Neural crest cell (in vitro differentiated cells): ENCODE results near the gene KIF26B. TPM values are rescaled to one million over a fixed set of nuclear protein-coding genes. Genes with fewer than 3 reads are reported as not detected.

Source experiments
- DNase-seq: peaks from one replicate; pipeline ENCODE4 v3.0.0; 2021; ENCODE audit warnings: low read depth, mixed read lengths, low spot score
- H3K27ac Mint-ChIP-seq: one replicate; pipeline ENCODE4 v1.8.0; 2021; ENCODE audit warnings: mild to moderate bottlenecking, mixed read lengths; ENCODE audit not compliant: unreplicated experiment
- H3K27me3 Mint-ChIP-seq: 2 replicates; pipeline ENCODE4 v1.8.0; 2021; ENCODE audit warnings: low read depth, mild to moderate bottlenecking, mixed read lengths
- H3K36me3 Mint-ChIP-seq: 2 replicates; pipeline ENCODE4 v1.8.0; 2021; ENCODE audit warnings: low read depth, mild to moderate bottlenecking, mixed read lengths
- H3K4me1 Mint-ChIP-seq: 2 replicates; pipeline ENCODE4 v1.8.0; 2021; ENCODE audit warnings: mixed read lengths
- H3K4me3 Mint-ChIP-seq: one replicate; pipeline ENCODE4 v1.8.0; 2021; ENCODE audit warnings: mild to moderate bottlenecking, mixed read lengths
- H3K9me3 Mint-ChIP-seq: 2 replicates; pipeline ENCODE4 v1.8.0; 2021; ENCODE audit warnings: mixed read lengths
- CTCF ChIP-seq: fragments of 200-600 bp; sonication (generic); conservative IDR thresholded peaks from 2 replicates; pipeline ENCODE4 v1.5.0; 2021; ENCODE audit warnings: antibody characterized with exemption, mild to moderate bottlenecking
- total RNA-seq: library from RNA; stranded (reverse); gene quantifications from 2 replicates; pipeline ENCODE4 v1.2.1, GENCODE V29; 2021

Gene KIF26B
- total RNA-seq, 1 donor from 2014 or later: 6.2 TPM

- no peak for TF ChIP-seq CTCF
- Mint-ChIP-seq H3K4me3 (no peak overlapping the region), H3K36me3 (peaks cover 11% of the 10 kb centered on the region), H3K4me1 (peaks cover 7% of the 10 kb centered on the region), H3K27ac (no peak overlapping the region), H3K9me3 (peaks cover 6% of the 10 kb centered on the region), H3K27me3 (no peaks in the 10 kb centered on the region)
- DNase-seq: no peak
These were observed 221.1 kb downstream of the KIF26B start for GRCh38 chr1:245375789-245376460.

- peaks cover 4% of the 10 kb centered on the region for H3K36me3 Mint-ChIP-seq
- no peak overlapping the region for H3K27ac Mint-ChIP-seq
- H3K27me3 Mint-ChIP-seq: no peaks in the 10 kb centered on the region
- no peak overlapping the region for H3K4me3 Mint-ChIP-seq
- no peak for TF ChIP-seq CTCF
- H3K9me3 Mint-ChIP-seq: no peaks in the 10 kb centered on the region
- H3K4me1 Mint-ChIP-seq: peaks cover 7% of the 10 kb centered on the region
- no peak for DNase-seq
These were observed 223.1 kb downstream of the KIF26B start for GRCh38 chr1:245377854-245378253.

GRCh38 chr1:245378311-245378722 lies 223.5 kb downstream of the KIF26B start:
- Mint-ChIP-seq H3K4me3 (no peak overlapping the region), H3K27ac (no peak overlapping the region), H3K9me3 (no peaks in the 10 kb centered on the region), H3K27me3 (no peaks in the 10 kb centered on the region), H3K36me3 (peaks cover under 1% of the 10 kb centered on the region), H3K4me1 (peaks cover 12% of the 10 kb centered on the region)
- DNase-seq: no peak
- TF ChIP-seq CTCF: no peak

GRCh38 chr1:245378745-245379144 lies 224.0 kb downstream of the KIF26B start:
- H3K27ac Mint-ChIP-seq: no peak overlapping the region
- H3K4me3 Mint-ChIP-seq: no peak overlapping the region
- no peaks in the 10 kb centered on the region for H3K9me3 Mint-ChIP-seq
- DNase-seq: no peak
- no peak for TF ChIP-seq CTCF
- peaks cover 16% of the 10 kb centered on the region for H3K4me1 Mint-ChIP-seq
- no peaks in the 10 kb centered on the region for H3K27me3 Mint-ChIP-seq
- no peaks in the 10 kb centered on the region for H3K36me3 Mint-ChIP-seq

- Mint-ChIP-seq H3K27ac (no peak overlapping the region), H3K9me3 (no peaks in the 10 kb centered on the region), H3K4me3 (no peak overlapping the region), H3K27me3 (peaks cover 2% of the 10 kb centered on the region), H3K36me3 (no peaks in the 10 kb centered on the region), H3K4me1 (peaks cover 21% of the 10 kb centered on the region)
- no peak for DNase-seq
- TF ChIP-seq CTCF: peak; percentile 54
These were observed 226.2 kb downstream of the KIF26B start for GRCh38 chr1:245380790-245381535.
